Esophagus (tissue), 2 donors: Measurements from ENCODE around the gene R3HDM2. TPM values are rescaled to one million over a fixed set of nuclear protein-coding genes. Genes with fewer than 3 reads are reported as not detected.

ENCODE experiments used
- H3K27ac ChIP-seq, 2 donors: one replicate each; pipeline ENCODE4 v1.5.1; 2013; ENCODE audit warnings: low read depth in 2 of 2, mild to moderate bottlenecking in 2 of 2, inconsistent platforms in 1 of 2, low read length in 1 of 2, moderate library complexity in 1 of 2
- H3K27me3 ChIP-seq, 2 donors: one replicate each; pipeline ENCODE4 v1.6.1; 2013; ENCODE audit warnings: low read length in 2 of 2, control low read depth in 1 of 2, mild to moderate bottlenecking in 1 of 2; ENCODE audit not compliant: insufficient read depth in 2 of 2, control insufficient read depth in 1 of 2
- H3K36me3 ChIP-seq, 2 donors: one replicate each; pipeline ENCODE4 v1.6.1; 2013; ENCODE audit warnings: low read length in 1 of 2; ENCODE audit not compliant: control insufficient read depth in 2 of 2, insufficient read depth in 2 of 2
- H3K4me1 ChIP-seq, 2 donors: one replicate each; pipeline ENCODE4 v1.6.1; 2013; ENCODE audit warnings: low read length in 1 of 2; ENCODE audit not compliant: control insufficient read depth in 2 of 2, insufficient read depth in 2 of 2
- H3K4me3 ChIP-seq, 2 donors: one replicate each; pipeline ENCODE4 v1.5.1; 2013; ENCODE audit warnings: low read length in 2 of 2, mild to moderate bottlenecking in 2 of 2, low read depth in 1 of 2, moderate library complexity in 1 of 2
- H3K9me3 ChIP-seq, 2 donors: one replicate each; pipeline ENCODE4 v1.6.1; 2013; ENCODE audit warnings: mild to moderate bottlenecking in 2 of 2, low read depth in 1 of 2, low read length in 1 of 2, moderate library complexity in 1 of 2; ENCODE audit not compliant: control insufficient read depth in 2 of 2, insufficient read depth in 1 of 2
- WGBS, 2 donors: extraction: QIAGEN DNeasy Blood & Tissue Kit; methylation state at CpG; one replicate each; pipeline ENCODE4 v1.1.7; 2013; 5-methylcytosine and 5-hydroxymethylcytosine counted together
- polyA plus RNA-seq, 2 donors: library from polyadenylated mRNA; stranded (reverse); fragments of 200-250 nt; gene quantifications; one replicate each; pipeline ENCODE4 v1.2.3, GENCODE V29; 2013
- donor health status: healthy with polysubstance abuse.
- donor health status: Bipolar disorder and iron deficiency.

R3HDM2 gene
- polyA plus RNA-seq, 2 donors = 10.4 to 12.4 TPM

GRCh38 chr12:57236925-57237595 is 193.8 kb downstream of the R3HDM2 start:
- WGBS, 2 donors = 18 to 20% methylated on average over 9 of the region's 9 CpGs
- Histone ChIP-seq H3K36me3 (peaks cover 9 to 23% of the 10 kb centered on the region in 2 donors), H3K9me3 (no peaks in the 10 kb centered on the region), H3K4me3 (peak overlapping the region; percentile 47 to 48), H3K27me3 (peaks cover 0 to 1% of the 10 kb centered on the region in 2 donors), H3K27ac (peak overlapping the region in 1 of 2 donors; percentile 72), H3K4me1 (peaks cover 11 to 50% of the 10 kb centered on the region in 2 donors)

GRCh38 chr12:57236201-57236924 is 194.5 kb downstream of the R3HDM2 start:
- Histone ChIP-seq H3K27ac (peak overlapping the region in 1 of 2 donors; percentile 65), H3K4me1 (peaks cover 9 to 48% of the 10 kb centered on the region in 2 donors), H3K27me3 (no peaks in the 10 kb centered on the region), H3K9me3 (no peaks in the 10 kb centered on the region), H3K4me3 (peak overlapping the region; percentile 47 to 48), H3K36me3 (peaks cover 9 to 30% of the 10 kb centered on the region in 2 donors)
- whole genome bisulfite sequencing, 2 donors = 14 to 18% methylated on average over 36 to 40 of the region's 40 CpGs

DNA sequence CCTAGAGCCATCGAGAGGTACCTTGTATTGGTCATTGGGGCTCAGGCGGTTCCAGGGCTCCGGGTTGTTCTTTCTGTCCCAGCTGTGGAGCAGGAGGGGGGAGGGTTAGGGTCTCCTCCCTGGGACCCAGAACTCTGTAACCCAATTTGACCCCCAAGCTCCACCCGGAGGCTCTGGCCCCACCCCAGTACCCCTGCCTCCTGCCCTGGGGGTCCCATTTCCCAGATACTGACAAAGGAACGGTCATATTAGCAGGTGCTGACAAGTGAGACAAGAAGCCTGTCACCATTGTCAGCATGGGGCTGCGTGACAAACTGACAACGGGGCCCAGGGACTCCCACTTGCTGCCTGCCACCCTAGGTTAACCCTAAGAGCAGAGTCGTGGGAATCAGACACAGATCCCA is 195.1 kb downstream of the R3HDM2 start:
- H3K4me1 ChIP-seq = peaks cover 4 to 43% of the 10 kb centered on the region in 2 donors
- H3K27ac ChIP-seq = peak overlapping the region in 1 of 2 donors; percentile 65
- H3K36me3 ChIP-seq = peaks cover 9 to 34% of the 10 kb centered on the region in 2 donors
- H3K4me3 ChIP-seq = peak overlapping the region; percentile 47 to 48
- H3K9me3 ChIP-seq = no peaks in the 10 kb centered on the region
- no peaks in the 10 kb centered on the region for H3K27me3 ChIP-seq
- 51 to 60% methylated on average over 8 of the region's 8 CpGs for WGBS, 2 donors

GRCh38 chr12:57235017-57235727 is 195.7 kb downstream of the R3HDM2 start:
- Histone ChIP-seq H3K9me3 (no peaks in the 10 kb centered on the region), H3K4me3 (peak overlapping the region; percentile 47 to 48), H3K27ac (peak overlapping the region; percentile 61 to 65), H3K36me3 (peaks cover 9 to 34% of the 10 kb centered on the region in 2 donors), H3K27me3 (no peaks in the 10 kb centered on the region), H3K4me1 (peaks cover 7 to 43% of the 10 kb centered on the region in 2 donors)
- WGBS, 2 donors = 45 to 59% methylated on average over 26 of the region's 26 CpGs

DNA sequence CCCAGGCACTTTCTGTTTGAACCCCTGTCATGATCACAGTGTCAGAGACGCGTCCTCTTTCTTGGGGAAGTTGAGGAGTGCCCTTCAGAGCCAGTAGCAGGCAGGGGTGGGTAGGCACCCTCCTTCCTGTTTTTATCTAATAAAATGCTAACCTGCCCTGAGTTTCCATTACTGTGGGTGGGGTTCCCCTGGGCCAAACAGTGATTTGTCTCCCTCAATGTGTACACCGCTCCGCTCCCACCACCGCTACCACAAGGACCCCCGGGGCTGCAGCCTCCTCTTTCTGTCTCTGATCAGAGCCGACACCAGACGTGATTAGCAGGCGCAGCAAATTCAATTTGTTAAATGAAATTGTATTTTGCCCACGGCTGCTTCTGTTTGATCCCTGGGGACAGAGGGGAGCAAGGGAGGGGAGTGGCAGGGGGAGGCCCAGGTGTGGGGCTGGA is 196.2 kb downstream of the R3HDM2 start:
- Histone ChIP-seq H3K27me3 (no peaks in the 10 kb centered on the region), H3K4me1 (peaks cover 7 to 41% of the 10 kb centered on the region in 2 donors), H3K4me3 (no peak overlapping the region), H3K27ac (peak overlapping the region; percentile 61 to 65), H3K36me3 (peaks cover 9 to 34% of the 10 kb centered on the region in 2 donors), H3K9me3 (no peaks in the 10 kb centered on the region)
- 57 to 59% methylated on average over 10 of the region's 10 CpGs for WGBS, 2 donors

- H3K4me3 ChIP-seq = no peak overlapping the region
- H3K27ac ChIP-seq = peak overlapping the region in 1 of 2 donors; percentile 65
Measured at GRCh38 chr12:57234233-57234570, 196.6 kb downstream of the R3HDM2 start.

DNA sequence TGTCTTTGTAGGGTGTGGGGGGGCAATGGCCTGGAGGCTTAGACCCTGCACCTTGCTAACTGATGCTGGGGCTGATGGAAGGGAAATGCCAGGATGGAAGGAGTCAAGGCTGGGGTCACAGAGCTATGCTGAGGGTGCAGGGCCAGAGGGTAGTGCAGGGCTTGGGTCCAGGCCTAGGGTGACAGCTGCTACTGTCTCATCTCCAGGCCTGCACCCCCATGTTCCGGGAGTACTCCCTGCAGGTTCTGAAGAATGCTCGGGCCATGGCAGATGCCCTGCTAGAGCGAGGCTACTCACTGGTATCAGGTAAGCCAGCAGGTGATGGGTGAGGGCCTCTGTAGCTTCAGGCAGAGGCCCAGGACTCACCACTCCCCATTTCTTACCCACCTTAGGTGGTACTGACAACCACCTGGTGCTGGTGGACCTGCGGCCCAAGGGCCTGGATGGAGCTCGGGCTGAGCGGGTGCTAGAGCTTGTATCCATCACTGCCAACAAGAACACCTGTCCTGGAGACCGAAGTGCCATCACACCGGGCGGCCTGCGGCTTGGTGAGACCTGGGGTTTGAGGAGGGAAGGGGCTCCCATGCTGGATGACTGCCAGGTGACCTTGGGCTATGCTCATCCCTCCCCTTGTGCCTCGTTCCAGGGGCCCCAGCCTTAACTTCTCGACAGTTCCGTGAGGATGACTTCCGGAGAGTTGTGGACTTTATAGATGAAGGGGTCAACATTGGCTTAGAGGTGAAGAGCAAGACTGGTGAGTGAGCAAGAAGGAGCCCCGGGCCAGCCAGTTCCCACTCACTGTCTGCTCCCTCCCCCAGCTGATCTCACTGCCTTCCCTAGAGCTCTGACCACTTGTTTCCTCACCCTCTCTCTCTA is 197.2 kb downstream of the R3HDM2 start:
- H3K4me3 ChIP-seq = no peak overlapping the region
- 88 to 89% methylated on average over 15 of the region's 15 CpGs for WGBS, 2 donors
- peak overlapping the region in 1 of 2 donors; percentile 11 for H3K27ac ChIP-seq
- H3K27me3 ChIP-seq = no peaks in the 10 kb centered on the region
- peaks cover 9 to 34% of the 10 kb centered on the region in 2 donors for H3K36me3 ChIP-seq
- H3K4me1 ChIP-seq = peaks cover 7 to 35% of the 10 kb centered on the region in 2 donors
- H3K9me3 ChIP-seq = no peaks in the 10 kb centered on the region

More at GRCh38 chr12:57234233-57234570, 196.6 kb downstream of the R3HDM2 start:
- Histone ChIP-seq H3K27me3 (no peaks in the 10 kb centered on the region), H3K9me3 (no peaks in the 10 kb centered on the region), H3K4me1 (peaks cover 7 to 39% of the 10 kb centered on the region in 2 donors), H3K36me3 (peaks cover 9 to 34% of the 10 kb centered on the region in 2 donors)
- 66 to 72% methylated on average over 3 of the region's 3 CpGs for WGBS, 2 donors

DNA sequence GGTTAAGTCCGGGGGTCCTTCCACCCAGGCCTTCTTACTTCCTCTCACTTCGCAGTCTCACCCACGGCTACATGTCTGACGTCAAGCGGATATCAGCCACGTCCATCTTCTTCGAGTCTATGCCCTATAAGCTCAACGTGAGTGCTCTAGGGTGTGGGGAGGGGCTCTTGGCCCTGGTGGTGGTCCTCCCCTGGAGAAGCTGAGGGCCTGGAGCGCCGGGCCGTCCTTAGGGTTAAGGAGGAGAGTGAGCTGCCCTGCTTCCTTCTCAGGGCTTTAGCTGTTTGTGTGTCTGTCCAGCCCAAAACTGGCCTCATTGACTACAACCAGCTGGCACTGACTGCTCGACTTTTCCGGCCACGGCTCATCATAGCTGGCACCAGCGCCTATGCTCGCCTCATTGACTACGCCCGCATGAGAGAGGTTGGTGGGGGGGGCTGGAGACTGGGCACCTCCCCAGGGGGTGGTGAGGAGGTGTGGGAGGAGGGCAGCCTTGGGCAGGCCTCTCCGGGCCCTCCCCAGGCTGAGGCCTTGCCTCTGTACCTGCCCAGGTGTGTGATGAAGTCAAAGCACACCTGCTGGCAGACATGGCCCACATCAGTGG is 198.6 kb downstream of the R3HDM2 start:
- H3K27me3 ChIP-seq = no peaks in the 10 kb centered on the region
- H3K36me3 ChIP-seq = peaks cover 9 to 34% of the 10 kb centered on the region in 2 donors
- no peak overlapping the region for H3K4me3 ChIP-seq
- no peaks in the 10 kb centered on the region for H3K9me3 ChIP-seq
- WGBS, 2 donors = 82 to 90% methylated on average over 19 of the region's 19 CpGs
- H3K4me1 ChIP-seq = peaks cover 7 to 30% of the 10 kb centered on the region in 2 donors
- no peak overlapping the region for H3K27ac ChIP-seq
